DMS53 treated with DMSO at 0.1 percent for 48 hours (cell line): ENCODE results near the gene ANKS1A.
A peak's percentile ranks its signal among the peaks of the same experiment; 100 is the strongest.
"Not testable (repeated sequence)": the region's sequence is repeated elsewhere in the genome, so short reads cannot be mapped to it uniquely, and the experiment has no call there.

Experiments
- DNase-seq: peaks from one replicate; lab custom pipeline; 2025; ENCODE audit not compliant: unreplicated experiment; lab: John Stamatoyannopoulos, UW

Gene ANKS1A

GRCh38 chr6:34888874-34889555, at the start of gene ANKS1A:
TSS of gene ANKS1A (plus strand) at chr6:34889255. CDS start at chr6:34889403, 148 bp downstream.
- peak; percentile 65 for DNase-seq

GRCh38 chr6:34839666-34840352, 49.2 kb upstream of the ANKS1A start:
- no peak for DNase-seq

GRCh38 chr6:34849066-34849465, 40.0 kb upstream of the ANKS1A start:
- not testable (repeated sequence) for DNase-seq

GRCh38 chr6:34851361-34851760, 37.7 kb upstream of the ANKS1A start:
- DNase-seq = no peak

GRCh38 chr6:34852406-34853085, 36.5 kb upstream of the ANKS1A start:
- DNase-seq = no peak

- DNase-seq = no peak
Observed at GRCh38 chr6:34855463-34855862, 33.6 kb upstream of the ANKS1A start.

- DNase-seq = no peak
Observed at GRCh38 chr6:34858681-34859080, 30.4 kb upstream of the ANKS1A start.

GRCh38 chr6:34859951-34860350, 29.1 kb upstream of the ANKS1A start:
- DNase-seq = no peak

GRCh38 chr6:34860776-34861175, 28.3 kb upstream of the ANKS1A start:
- no peak for DNase-seq

- no peak for DNase-seq
Observed at GRCh38 chr6:34864007-34864406, 25.0 kb upstream of the ANKS1A start.

GRCh38 chr6:34865107-34865506, 23.9 kb upstream of the ANKS1A start:
- no peak for DNase-seq

- DNase-seq = no peak
Observed at GRCh38 chr6:34866509-34866908, 22.5 kb upstream of the ANKS1A start.

- no peak for DNase-seq
Observed at GRCh38 chr6:34867484-34867883, 21.6 kb upstream of the ANKS1A start.

GRCh38 chr6:34871853-34872252, 17.2 kb upstream of the ANKS1A start:
- no peak for DNase-seq

GRCh38 chr6:34872332-34872731, 16.7 kb upstream of the ANKS1A start:
- no peak for DNase-seq

- DNase-seq = no peak
Observed at GRCh38 chr6:34875292-34876213, 13.5 kb upstream of the ANKS1A start.

GRCh38 chr6:34876472-34876871, 12.6 kb upstream of the ANKS1A start:
- DNase-seq = no peak

- DNase-seq = no peak
Observed at GRCh38 chr6:34877259-34877658, 11.8 kb upstream of the ANKS1A start.

GRCh38 chr6:34877869-34878485, 11.1 kb upstream of the ANKS1A start:
- no peak for DNase-seq

- not testable (repeated sequence) for DNase-seq
Observed at GRCh38 chr6:34884073-34884472, 5.0 kb upstream of the ANKS1A start.

GRCh38 chr6:34884996-34885395, 4.1 kb upstream of the ANKS1A start:
- no peak for DNase-seq
